ENCODE measurements around the gene CENPX. TPM values are rescaled to one million over a fixed set of nuclear protein-coding genes. Genes with fewer than 3 reads are reported as not detected.

The CENPX gene
- total RNA-seq, 1 experiment from 2014 or later = 77.9 TPM

DNA sequence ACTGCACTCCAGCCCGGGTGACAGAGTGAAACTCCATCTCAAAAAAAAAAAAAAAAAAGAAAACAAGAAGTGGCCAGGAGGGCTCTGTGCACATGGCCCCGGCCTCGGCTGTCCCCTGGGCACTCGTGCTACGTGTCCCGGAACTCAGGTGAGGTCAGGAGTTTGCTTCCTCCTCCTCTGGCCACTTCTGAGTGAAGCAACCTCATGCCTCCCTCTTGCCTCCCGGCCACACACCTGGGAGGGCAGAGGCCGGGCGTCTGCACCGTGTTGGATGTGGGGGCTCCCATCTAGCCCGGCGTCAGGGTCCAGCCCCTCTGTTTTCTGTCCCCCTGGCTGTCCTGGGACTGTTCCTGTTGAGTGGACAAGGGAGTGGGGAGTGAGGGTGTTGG is 23.1 kb downstream of the CENPX start:
- Histone ChIP-seq H4K8ac (replicated peaks; ENCODE audit: insufficient read length, low read depth, low read length) (no peak overlapping the region), H2BK12ac (ENCODE audit: insufficient read length, low read depth, low read length) (no peak overlapping the region), H3K4me1 (ENCODE audit: insufficient read depth, low read length) (no peaks in the 10 kb centered on the region), H3K4ac (ENCODE audit: low read depth, low read length) (no peak overlapping the region), H2BK20ac (ENCODE audit: low read depth, low read length, poor library complexity, severe bottlenecking) (no peak overlapping the region), H2BK120ac (ENCODE audit: low read depth, low read length, poor library complexity, severe bottlenecking) (no peak overlapping the region), H3K27ac (ENCODE audit: insufficient read length, low read depth, low read length) (no peak overlapping the region), H3K4me2 (ENCODE audit: insufficient read depth, insufficient read length, low read length) (no peak overlapping the region), H3K9me3 (ENCODE audit: control insufficient read depth, low read depth, low read length) (no peaks in the 10 kb centered on the region), H2BK15ac (ENCODE audit: low read depth, low read length) (no peak overlapping the region), H3K18ac (ENCODE audit: insufficient read length, low read depth, low read length) (no peak overlapping the region), H3K56ac (ENCODE audit: insufficient read length, low read depth, low read length) (no peak overlapping the region), H3K79me1 (ENCODE audit: insufficient read depth, low read depth, low read length, poor library complexity, severe bottlenecking) (no peaks in the 10 kb centered on the region), H4K5ac (ENCODE audit: insufficient read length, low read depth, low read length) (no peak overlapping the region), H3K23ac (ENCODE audit: insufficient read length, low read depth, low read length) (no peak overlapping the region), H4K91ac (ENCODE audit: insufficient read length, low read depth, low read length) (no peak overlapping the region), H3K23me2 (ENCODE audit: insufficient read length, low read depth, low read length, poor library complexity, severe bottlenecking) (no peaks in the 10 kb centered on the region), H3T11ph (ENCODE audit: low read length) (no peak overlapping the region), H3K27me3 (ENCODE audit: insufficient read depth, low read length) (no peaks in the 10 kb centered on the region), H3K14ac (ENCODE audit: insufficient read depth, low read length) (no peak overlapping the region), H2AK5ac (ENCODE audit: insufficient read length, low read length) (no peak overlapping the region), H2BK5ac (ENCODE audit: insufficient read length, low read length) (no peak overlapping the region), H3K79me2 (ENCODE audit: insufficient read depth, low read length) (no peaks in the 10 kb centered on the region), H3K9ac (ENCODE audit: extremely low read depth, insufficient read length, low read length) (no peak overlapping the region), H4K20me1 (ENCODE audit: control insufficient read depth, insufficient read depth, insufficient read length) (no peaks in the 10 kb centered on the region), H2AFZ (ENCODE audit: low read length) (no peak overlapping the region)
- Mint-ChIP-seq H3K27me3 (ENCODE audit: low read depth) (no peaks in the 10 kb centered on the region), H3K27ac (no peak overlapping the region), H3K36me3 (ENCODE audit: insufficient read depth in 1 of 3, low read depth in 3 of 3) (peaks cover 0 to 9% (median 9%) of the 10 kb centered on the region in 3 experiments; a peak in 6 of 7 replicates), H3K4me1 (0 out of 4 replicates have a peak, but pooled peaks cover 0 to 2% of the 10 kb centered on the region in 2 experiments), H3K4me3 (no peak overlapping the region), H3K9me3 (no peaks in the 10 kb centered on the region)
- TF ChIP-seq, protein P1, sequence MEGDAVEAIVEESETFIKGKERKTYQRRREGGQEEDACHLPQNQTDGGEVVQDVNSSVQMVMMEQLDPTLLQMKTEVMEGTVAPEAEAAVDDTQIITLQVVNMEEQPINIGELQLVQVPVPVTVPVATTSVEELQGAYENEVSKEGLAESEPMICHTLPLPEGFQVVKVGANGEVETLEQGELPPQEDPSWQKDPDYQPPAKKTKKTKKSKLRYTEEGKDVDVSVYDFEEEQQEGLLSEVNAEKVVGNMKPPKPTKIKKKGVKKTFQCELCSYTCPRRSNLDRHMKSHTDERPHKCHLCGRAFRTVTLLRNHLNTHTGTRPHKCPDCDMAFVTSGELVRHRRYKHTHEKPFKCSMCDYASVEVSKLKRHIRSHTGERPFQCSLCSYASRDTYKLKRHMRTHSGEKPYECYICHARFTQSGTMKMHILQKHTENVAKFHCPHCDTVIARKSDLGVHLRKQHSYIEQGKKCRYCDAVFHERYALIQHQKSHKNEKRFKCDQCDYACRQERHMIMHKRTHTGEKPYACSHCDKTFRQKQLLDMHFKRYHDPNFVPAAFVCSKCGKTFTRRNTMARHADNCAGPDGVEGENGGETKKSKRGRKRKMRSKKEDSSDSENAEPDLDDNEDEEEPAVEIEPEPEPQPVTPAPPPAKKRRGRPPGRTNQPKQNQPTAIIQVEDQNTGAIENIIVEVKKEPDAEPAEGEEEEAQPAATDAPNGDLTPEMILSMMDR (conservative IDR thresholded peaks at IDR 0.05) = no peak
- no CpG with 5 or more reads among the region's 12 CpGs for WGBS (ENCODE audit: extremely low coverage, insufficient read length, low lambda C conversion rate)
- no peak for DNase-seq

All from H9 (cell line).